RWPE1 (cell line): Measurements from ENCODE around the gene LACRT.

Experiments
- CTCF ChIA-PET: fragments of 350-600 bp; sonication (Branson Sonifier 250); formaldehyde crosslinking; extraction: SDS; loops from one replicate; lab custom pipeline; 2021; lab: Yijun Ruan, JAX
- POLR2A ChIA-PET: fragments of 400-600 bp; formaldehyde crosslinking; extraction: SDS; loops from one replicate; lab custom pipeline; 2020; ENCODE audit warnings: antibody characterized with exemption; ENCODE audit not compliant: low non-redundant PET; lab: Yijun Ruan, JAX
- DNase-seq: peaks from one replicate; pipeline ENCODE4 v3.0.0; 2012; ENCODE audit warnings: low spot score
- H3K27ac ChIP-seq: fragments of 450-650 bp; 2 replicates; pipeline ENCODE4 v1.5.1; 2017
- CTCF ChIP-seq: fragments of 450-650 bp; conservative IDR thresholded peaks from 2 replicates; pipeline ENCODE4 v1.5.1; 2017; ENCODE audit warnings: low read depth, mild to moderate bottlenecking

LACRT gene

DNA sequence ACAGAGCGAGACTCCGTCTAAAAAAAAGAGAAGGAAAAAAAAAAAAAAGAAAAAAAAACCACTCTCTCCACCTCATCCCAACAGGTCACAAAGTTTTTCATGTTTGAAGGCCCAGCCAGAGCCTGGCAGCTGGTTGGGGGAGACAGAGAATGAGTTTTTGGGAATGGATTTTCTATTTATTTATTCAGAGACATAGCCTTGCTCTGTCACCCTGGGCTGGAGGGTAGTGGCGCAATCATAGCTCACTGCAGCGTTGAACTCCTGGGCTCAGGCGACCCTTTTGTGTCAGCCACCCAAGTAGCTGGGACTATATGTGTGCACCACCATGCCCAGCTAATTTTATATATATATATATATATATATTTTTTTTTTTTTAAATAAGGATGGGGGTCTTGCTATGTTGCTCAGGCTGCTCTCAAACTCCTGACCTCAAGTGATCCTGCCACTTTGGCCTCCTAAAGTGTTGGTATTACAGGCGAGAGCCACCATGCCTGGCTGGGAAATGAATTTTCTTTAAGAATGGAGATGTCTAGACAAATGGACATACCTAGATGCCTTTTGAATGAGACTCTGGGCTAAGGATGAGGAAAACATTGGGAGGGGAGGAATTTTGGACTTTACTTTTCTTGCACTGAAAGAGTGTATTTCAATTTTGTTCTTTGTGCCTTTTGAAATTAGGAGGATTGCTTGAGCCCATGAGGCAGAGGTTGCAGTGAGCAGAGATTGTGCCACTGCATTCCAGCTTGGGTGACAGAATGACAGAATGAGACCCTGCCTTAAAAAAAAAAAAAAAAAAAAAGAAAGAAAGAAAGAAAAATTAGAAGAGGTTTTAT, 29.3 kb downstream of the LACRT start:
- no peak for TF ChIP-seq CTCF
- H3K27ac ChIP-seq = no peak overlapping the region
- POLR2A ChIA-PET = no interaction called here
- CTCF ChIA-PET = interaction anchor here (0.9 kb wide), 1 partner anchor 9 kb away, joined by 3 read pairs; no protein-coding TSS in a partner anchor
- no peak for DNase-seq

DNA sequence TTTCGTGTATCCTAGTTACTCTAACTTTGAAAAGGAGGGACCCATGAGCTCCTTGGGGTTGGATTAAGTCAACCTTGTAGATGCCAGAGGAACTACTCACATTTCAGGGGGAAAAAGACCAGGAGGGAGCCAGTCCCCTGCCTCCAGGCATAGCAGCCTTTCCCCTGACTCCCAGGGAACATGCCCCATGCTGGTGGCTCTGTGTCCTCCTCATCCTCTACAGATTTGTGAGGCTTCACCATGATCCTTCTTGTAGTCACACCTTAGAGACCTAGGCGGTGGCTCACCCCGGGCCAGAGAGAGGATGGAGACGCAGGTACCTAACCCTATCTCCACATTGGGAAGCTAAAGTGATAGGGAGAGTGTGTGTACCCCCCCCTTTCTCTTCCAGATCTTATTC, 30.3 kb downstream of the LACRT start:
- ChIA-PET POLR2A (no interaction called here), CTCF (interaction anchor here (0.6 to 0.8 kb wide), 2 partner anchors 16 to 118 kb away, joined by 3 to 5 read pairs; no protein-coding TSS in a partner anchor)
- no peak overlapping the region for H3K27ac ChIP-seq
- no peak for TF ChIP-seq CTCF
- DNase-seq = no peak

- POLR2A ChIA-PET = no interaction called here
- no peak overlapping the region for H3K27ac ChIP-seq
- no peak for TF ChIP-seq CTCF
- DNase-seq = no peak
- CTCF ChIA-PET = interaction anchor here (0.6 to 0.8 kb wide), 2 partner anchors 16 to 117 kb away, joined by 3 to 5 read pairs; no protein-coding TSS in a partner anchor
These were observed 30.8 kb downstream of the LACRT start for GRCh38 chr12:54603872-54604271.

- no peak overlapping the region for H3K27ac ChIP-seq
- CTCF ChIA-PET = interaction anchor here (0.6 to 0.8 kb wide), 2 partner anchors 17 to 24 kb away, joined by 3 read pairs; no protein-coding TSS in a partner anchor
- TF ChIP-seq CTCF = peak; percentile 91
- DNase-seq = peak; percentile 85
- POLR2A ChIA-PET = no interaction called here
These were observed 31.4 kb downstream of the LACRT start for GRCh38 chr12:54603173-54603814.

DNA sequence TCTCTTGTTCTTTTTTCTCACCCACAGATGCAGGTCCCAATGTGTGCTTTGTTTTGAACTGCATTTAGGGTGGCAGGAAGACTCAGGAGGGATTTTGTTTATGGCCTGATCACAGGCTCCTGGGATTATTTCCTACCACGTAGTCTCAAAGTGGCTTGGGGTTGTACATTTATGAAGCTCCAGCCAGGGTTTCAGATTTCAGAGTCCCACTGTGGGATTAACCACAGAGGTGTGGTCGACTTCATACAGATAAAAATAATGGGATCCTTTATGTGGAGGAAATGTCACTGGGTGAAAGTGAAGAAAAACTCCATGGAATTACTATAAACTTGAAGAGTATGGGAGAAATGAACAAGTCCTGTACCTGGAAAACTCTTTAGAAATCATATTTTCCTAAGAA, 32.0 kb downstream of the LACRT start:
- no peak for TF ChIP-seq CTCF
- DNase-seq = no peak
- ChIA-PET CTCF (interaction anchor here (0.6 kb wide), 2 partner anchors 35 to 422 kb away, joined by 3 to 4 read pairs; no protein-coding TSS in a partner anchor), POLR2A (no interaction called here)
- no peak overlapping the region for H3K27ac ChIP-seq

- H3K27ac ChIP-seq = no peak overlapping the region
- no peak for TF ChIP-seq CTCF
- POLR2A ChIA-PET = no interaction called here
- no peak for DNase-seq
- CTCF ChIA-PET = interaction anchor here (0.6 kb wide), 2 partner anchors 31 to 182 kb away, joined by 3 to 4 read pairs; no protein-coding TSS in a partner anchor
These were observed 32.9 kb downstream of the LACRT start for GRCh38 chr12:54601841-54602240.
